Activated CD4-positive, alpha-beta T cell treated with anti-CD3 and anti-CD28 coated beads, Interleukin-2, amount 10 ng/mL, durations not matched to agents 24 days and 14 days (primary cell): ENCODE measurements around the gene MSI2. TPM values are rescaled to one million over a fixed set of nuclear protein-coding genes. Genes with fewer than 3 reads are reported as not detected.
A peak's percentile ranks its signal among the peaks of the same experiment; 100 is the strongest.

Experiments
- DNase-seq: peaks from one replicate; pipeline ENCODE4 v3.0.0; 2022
- H3K27ac Mint-ChIP-seq: one replicate; pipeline ENCODE4 v1.8.0; 2022; ENCODE audit warnings: mild to moderate bottlenecking, mixed read lengths
- H3K27me3 Mint-ChIP-seq: one replicate; pipeline ENCODE4 v1.8.0; 2022; ENCODE audit warnings: mixed read lengths
- H3K36me3 Mint-ChIP-seq: one replicate; pipeline ENCODE4 v1.8.0; 2022; ENCODE audit warnings: low read depth, mild to moderate bottlenecking, mixed read lengths
- H3K4me1 Mint-ChIP-seq: one replicate; pipeline ENCODE4 v1.8.0; 2021; ENCODE audit warnings: mixed read lengths
- H3K4me3 Mint-ChIP-seq: one replicate; pipeline ENCODE4 v1.8.0; 2022; ENCODE audit warnings: mild to moderate bottlenecking, moderate library complexity, mixed read lengths
- H3K9me3 Mint-ChIP-seq: one replicate; pipeline ENCODE4 v1.8.0; 2021; ENCODE audit warnings: mixed read lengths
- intact Hi-C: fragments of 100-400 bp; cut with micrococcal nuclease; formaldehyde crosslinking; loops from one replicate; pipeline ENCODE4 v1.15.1; 2023
- total RNA-seq: library from RNA; stranded (reverse); gene quantifications from 2 replicates; pipeline ENCODE4 v1.2.3, GENCODE V29; 2022

MSI2 gene
- total RNA-seq, 1 donor from 2014 or later, result 172 TPM

DNA sequence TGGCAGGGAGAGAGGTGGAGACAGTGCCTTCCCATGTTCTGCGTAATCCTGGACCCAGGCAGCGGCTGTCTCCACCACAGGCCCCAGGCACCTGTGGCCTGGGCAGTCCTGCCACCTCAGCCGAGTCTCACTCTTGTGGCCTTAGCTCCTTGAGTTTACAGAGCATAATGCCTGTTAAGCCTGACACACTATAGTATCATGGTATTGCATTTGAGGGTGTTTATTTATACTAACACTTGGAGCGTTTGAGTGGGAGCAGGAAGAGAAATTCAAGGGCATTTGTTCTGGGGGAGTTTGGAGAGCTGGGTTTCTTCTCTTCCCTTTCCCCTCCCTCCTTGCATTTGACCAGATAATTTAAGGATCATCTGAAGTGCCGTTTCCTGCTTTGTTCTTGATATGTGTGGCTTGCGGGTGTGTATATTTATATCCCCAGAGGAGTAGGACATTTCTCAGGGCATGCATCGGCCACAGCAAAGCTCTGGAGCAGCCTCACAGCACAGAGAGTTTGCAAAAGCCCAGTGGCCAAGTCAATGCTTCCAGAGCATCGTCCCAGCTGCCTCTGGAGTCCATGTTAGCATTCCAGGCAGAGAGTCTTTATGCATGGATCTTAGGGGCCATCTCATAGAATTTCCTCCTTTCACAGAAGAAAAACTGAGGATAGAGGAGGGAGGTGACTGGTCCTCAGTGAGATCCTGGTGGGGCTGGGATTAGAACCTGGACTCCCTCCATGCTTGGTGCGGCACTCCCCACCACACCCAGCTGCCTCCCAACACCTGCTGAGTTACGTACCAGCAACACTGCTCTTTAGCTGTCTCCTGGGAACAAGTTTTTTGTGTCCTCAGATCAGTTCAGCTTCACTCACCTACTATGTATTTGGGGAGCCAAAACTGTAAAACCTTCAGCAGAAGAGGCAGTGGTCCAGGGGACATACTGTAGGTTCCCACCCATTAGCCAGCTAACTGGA lies 266.0 kb downstream of the MSI2 start:
- Mint-ChIP-seq H3K4me3 (no peak overlapping the region), H3K9me3 (no peaks in the 10 kb centered on the region), H3K36me3 (peaks cover 5% of the 10 kb centered on the region), H3K27me3 (no peaks in the 10 kb centered on the region), H3K27ac (no peak overlapping the region), H3K4me1 (peaks cover 15% of the 10 kb centered on the region)
- intact Hi-C loops, result loop anchor here (5.0 kb wide), 1 partner anchor 35 kb away; no protein-coding TSS in a partner anchor
- no peak for DNase-seq

- no peak overlapping the region for H3K27ac Mint-ChIP-seq
- H3K9me3 Mint-ChIP-seq, result no peaks in the 10 kb centered on the region
- H3K4me1 Mint-ChIP-seq, result peaks cover 12% of the 10 kb centered on the region
- DNase-seq, result no peak
- H3K36me3 Mint-ChIP-seq, result peaks cover 3% of the 10 kb centered on the region
- intact Hi-C loops, result loop anchor here (5.0 kb wide), 1 partner anchor 37 kb away; no protein-coding TSS in a partner anchor
- no peaks in the 10 kb centered on the region for H3K27me3 Mint-ChIP-seq
- no peak overlapping the region for H3K4me3 Mint-ChIP-seq
Observed at GRCh38 chr17:57523926-57524632, 267.8 kb downstream of the MSI2 start.

- Mint-ChIP-seq H3K36me3 (peaks cover 6% of the 10 kb centered on the region), H3K9me3 (no peaks in the 10 kb centered on the region), H3K4me1 (peaks cover 17% of the 10 kb centered on the region), H3K27ac (peak overlapping the region; percentile 34), H3K4me3 (no peak overlapping the region), H3K27me3 (no peaks in the 10 kb centered on the region)
- intact Hi-C loops, result loop anchor here (5.0 kb wide), 1 partner anchor 38 kb away; no protein-coding TSS in a partner anchor
- no peak for DNase-seq
Observed at GRCh38 chr17:57524839-57525568, 268.7 kb downstream of the MSI2 start.

DNA sequence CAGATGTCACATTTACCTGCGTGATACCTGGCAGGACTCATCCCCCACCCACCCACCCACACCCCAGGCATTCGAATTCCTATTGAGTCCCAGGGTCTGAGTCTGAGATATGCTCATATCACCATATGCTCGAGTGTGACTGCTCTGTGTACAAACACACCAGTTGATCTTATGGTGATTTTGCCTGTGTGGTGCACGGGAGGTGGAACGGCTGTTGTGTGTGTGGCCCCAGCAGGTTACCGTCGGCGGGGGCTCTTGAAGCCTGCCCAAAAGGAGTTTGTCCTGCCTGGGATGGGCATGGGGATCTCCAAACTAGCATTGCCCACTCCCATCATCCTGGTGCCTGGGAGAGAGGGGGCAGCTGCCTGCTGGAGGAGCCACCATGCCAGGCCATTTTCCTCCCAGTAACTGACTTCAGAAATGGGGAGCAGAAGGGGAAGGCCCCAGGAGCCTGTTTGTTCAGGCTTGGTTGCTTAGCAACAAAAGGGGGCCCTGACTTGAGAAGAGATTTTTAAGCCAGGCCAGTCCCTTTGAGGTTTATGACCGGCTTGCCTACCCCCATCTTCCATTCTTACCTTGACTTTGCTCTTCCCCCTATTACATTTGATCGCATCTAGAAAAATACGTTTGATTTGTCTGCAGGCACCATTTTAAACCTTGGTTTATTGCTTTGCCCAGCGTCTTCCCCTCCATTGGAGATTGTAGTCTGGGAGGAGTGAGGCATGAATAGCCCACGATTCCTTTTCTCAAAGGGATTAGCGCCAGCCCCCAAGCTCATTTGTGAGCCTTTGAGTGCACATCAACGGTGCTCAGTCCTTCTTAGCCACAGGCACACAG lies 271.1 kb downstream of the MSI2 start:
- Mint-ChIP-seq H3K36me3 (peaks cover 9% of the 10 kb centered on the region), H3K4me1 (peaks cover 28% of the 10 kb centered on the region), H3K27ac (no peak overlapping the region), H3K27me3 (no peaks in the 10 kb centered on the region), H3K4me3 (no peak overlapping the region), H3K9me3 (no peaks in the 10 kb centered on the region)
- intact Hi-C loops, result no loop called here
- DNase-seq, result no peak

GRCh38 chr17:57528058-57528451 lies 271.7 kb downstream of the MSI2 start:
- H3K27me3 Mint-ChIP-seq, result no peaks in the 10 kb centered on the region
- H3K4me1 Mint-ChIP-seq, result peaks cover 28% of the 10 kb centered on the region
- H3K9me3 Mint-ChIP-seq, result no peaks in the 10 kb centered on the region
- peaks cover 10% of the 10 kb centered on the region for H3K36me3 Mint-ChIP-seq
- intact Hi-C loops, result no loop called here
- H3K4me3 Mint-ChIP-seq, result no peak overlapping the region
- no peak for DNase-seq
- no peak overlapping the region for H3K27ac Mint-ChIP-seq

- Mint-ChIP-seq H3K27me3 (no peaks in the 10 kb centered on the region), H3K9me3 (no peaks in the 10 kb centered on the region), H3K4me1 (peaks cover 17% of the 10 kb centered on the region), H3K4me3 (no peak overlapping the region), H3K36me3 (peaks cover 12% of the 10 kb centered on the region), H3K27ac (no peak overlapping the region)
- DNase-seq, result no peak
- intact Hi-C loops, result no loop called here
Observed at GRCh38 chr17:57530026-57530425, 273.7 kb downstream of the MSI2 start.

GRCh38 chr17:57530508-57530907 lies 274.2 kb downstream of the MSI2 start:
- H3K9me3 Mint-ChIP-seq, result no peaks in the 10 kb centered on the region
- H3K27me3 Mint-ChIP-seq, result no peaks in the 10 kb centered on the region
- DNase-seq, result no peak
- peaks cover 19% of the 10 kb centered on the region for H3K4me1 Mint-ChIP-seq
- peak overlapping the region; percentile 50 for H3K27ac Mint-ChIP-seq
- intact Hi-C loops, result no loop called here
- no peak overlapping the region for H3K4me3 Mint-ChIP-seq
- peaks cover 12% of the 10 kb centered on the region for H3K36me3 Mint-ChIP-seq

DNA sequence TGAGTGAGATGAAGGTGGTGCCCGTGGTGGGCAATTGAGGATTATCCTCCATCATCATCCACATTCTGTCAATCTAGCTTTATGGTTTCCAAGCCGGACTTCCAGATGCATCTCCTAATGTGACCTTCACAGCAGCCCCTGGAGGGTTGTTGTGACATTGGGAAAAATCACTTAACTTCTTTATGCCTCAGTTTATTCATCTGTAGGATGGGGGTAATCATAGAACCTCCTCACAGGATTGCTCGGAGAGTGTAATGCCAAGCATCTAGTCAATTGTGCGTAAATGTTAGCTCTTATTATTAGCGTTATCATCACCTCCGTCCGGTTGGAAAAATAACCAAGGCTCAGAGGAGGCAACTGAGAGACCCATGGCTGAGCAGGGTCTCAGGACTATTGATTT lies 274.8 kb downstream of the MSI2 start:
- intact Hi-C loops, result no loop called here
- H3K27me3 Mint-ChIP-seq, result no peaks in the 10 kb centered on the region
- H3K4me1 Mint-ChIP-seq, result peaks cover 19% of the 10 kb centered on the region
- peaks cover 12% of the 10 kb centered on the region for H3K36me3 Mint-ChIP-seq
- H3K27ac Mint-ChIP-seq, result no peak overlapping the region
- no peak overlapping the region for H3K4me3 Mint-ChIP-seq
- H3K9me3 Mint-ChIP-seq, result no peaks in the 10 kb centered on the region
- no peak for DNase-seq

GRCh38 chr17:57531648-57532504 lies 275.6 kb downstream of the MSI2 start:
- Mint-ChIP-seq H3K4me1 (peaks cover 23% of the 10 kb centered on the region), H3K4me3 (no peak overlapping the region), H3K36me3 (peaks cover 13% of the 10 kb centered on the region), H3K27ac (peak overlapping the region; percentile 34), H3K9me3 (no peaks in the 10 kb centered on the region), H3K27me3 (no peaks in the 10 kb centered on the region)
- DNase-seq, result no peak
- intact Hi-C loops, result no loop called here

GRCh38 chr17:57532556-57532955 lies 276.2 kb downstream of the MSI2 start:
- H3K27ac Mint-ChIP-seq, result no peak overlapping the region
- intact Hi-C loops, result no loop called here
- H3K9me3 Mint-ChIP-seq, result no peaks in the 10 kb centered on the region
- H3K4me1 Mint-ChIP-seq, result peaks cover 26% of the 10 kb centered on the region
- H3K36me3 Mint-ChIP-seq, result peaks cover 13% of the 10 kb centered on the region
- no peak overlapping the region for H3K4me3 Mint-ChIP-seq
- H3K27me3 Mint-ChIP-seq, result no peaks in the 10 kb centered on the region
- DNase-seq, result no peak

- no peak overlapping the region for H3K4me3 Mint-ChIP-seq
- peaks cover 29% of the 10 kb centered on the region for H3K4me1 Mint-ChIP-seq
- H3K27ac Mint-ChIP-seq, result peak overlapping the region; percentile 40
- peaks cover 13% of the 10 kb centered on the region for H3K36me3 Mint-ChIP-seq
- DNase-seq, result no peak
- no peaks in the 10 kb centered on the region for H3K27me3 Mint-ChIP-seq
- H3K9me3 Mint-ChIP-seq, result no peaks in the 10 kb centered on the region
- intact Hi-C loops, result no loop called here
Observed at GRCh38 chr17:57532966-57533365, 276.6 kb downstream of the MSI2 start.

- H3K36me3 Mint-ChIP-seq, result peaks cover 13% of the 10 kb centered on the region
- no peaks in the 10 kb centered on the region for H3K27me3 Mint-ChIP-seq
- H3K4me1 Mint-ChIP-seq, result peaks cover 31% of the 10 kb centered on the region
- intact Hi-C loops, result no loop called here
- DNase-seq, result no peak
- H3K27ac Mint-ChIP-seq, result peak overlapping the region; percentile 40
- H3K9me3 Mint-ChIP-seq, result no peaks in the 10 kb centered on the region
- no peak overlapping the region for H3K4me3 Mint-ChIP-seq
Observed at GRCh38 chr17:57533684-57534305, 277.5 kb downstream of the MSI2 start.
